GM19438 (cell line): Measurements from ENCODE around the gene SRPRB.
"Not testable (repeated sequence)": the region's sequence is repeated elsewhere in the genome, so short reads cannot be mapped to it uniquely, and the experiment has no call there.

Experiments used
- ATAC-seq: cut with Tn5 transposase; IDR thresholded peaks from one replicate; pipeline ENCODE4 v1.9.1; 2021; ENCODE audit warnings: low read depth; ENCODE audit not compliant: unreplicated experiment

The SRPRB gene

DNA sequence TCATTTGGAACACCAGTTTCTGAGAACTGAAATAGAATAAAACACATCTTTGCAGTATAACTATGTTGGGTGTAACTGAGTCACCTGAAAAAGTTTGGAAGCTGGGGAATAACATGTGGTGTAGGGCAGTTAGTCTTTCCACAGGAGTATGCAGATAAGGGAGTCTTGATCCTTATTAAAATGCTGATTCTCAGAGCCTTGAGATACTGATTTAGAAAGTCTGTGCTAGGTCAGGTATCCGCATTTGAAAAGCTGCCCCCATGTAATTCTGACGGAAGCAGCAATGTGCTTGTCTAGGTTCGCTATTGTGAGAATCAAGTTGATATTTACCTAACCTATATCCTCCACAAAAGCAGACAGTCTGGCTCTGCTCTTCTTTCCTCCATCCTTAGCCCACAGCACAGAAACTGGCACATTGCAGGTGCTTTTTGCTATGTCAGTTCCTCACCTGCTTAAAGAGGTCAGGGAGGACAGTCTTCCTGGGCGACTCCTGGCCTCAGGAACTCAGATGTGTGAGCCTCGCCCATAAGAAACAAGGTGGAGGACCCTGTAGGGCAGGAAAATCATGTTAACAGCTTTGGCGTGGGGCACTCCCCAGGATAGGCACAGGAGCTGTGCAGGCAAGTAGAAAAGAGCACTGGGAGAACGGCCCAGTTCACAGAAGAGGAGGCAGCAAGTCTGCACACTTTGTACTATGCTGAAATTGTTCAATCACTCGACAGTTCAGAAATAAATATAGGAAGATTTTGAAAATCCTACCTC is 27.6 kb upstream of the SRPRB start:
- no peak for ATAC-seq

- no peak for ATAC-seq
These were observed 25.9 kb upstream of the SRPRB start for GRCh38 chr3:133779626-133780203.

DNA sequence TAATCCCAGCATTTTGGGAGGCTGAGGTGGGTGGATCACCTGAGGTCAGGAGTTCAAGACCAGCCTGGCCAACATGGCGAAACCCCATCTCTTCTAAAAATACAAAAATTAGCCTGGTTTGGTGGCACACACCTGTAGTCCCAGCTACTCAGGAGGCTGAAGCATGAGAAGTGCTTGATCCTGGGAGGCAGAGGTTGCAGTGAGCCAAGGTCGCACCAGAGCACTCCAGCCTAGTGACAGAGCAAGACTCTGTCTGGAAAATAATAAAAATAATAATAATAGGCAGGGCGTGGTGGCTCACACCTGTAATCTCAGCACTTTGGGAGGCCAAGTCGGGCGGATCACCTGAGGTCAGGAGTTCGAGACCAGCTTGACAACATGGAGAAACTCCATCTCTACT is 24.9 kb upstream of the SRPRB start:
- not testable (repeated sequence) for ATAC-seq

DNA sequence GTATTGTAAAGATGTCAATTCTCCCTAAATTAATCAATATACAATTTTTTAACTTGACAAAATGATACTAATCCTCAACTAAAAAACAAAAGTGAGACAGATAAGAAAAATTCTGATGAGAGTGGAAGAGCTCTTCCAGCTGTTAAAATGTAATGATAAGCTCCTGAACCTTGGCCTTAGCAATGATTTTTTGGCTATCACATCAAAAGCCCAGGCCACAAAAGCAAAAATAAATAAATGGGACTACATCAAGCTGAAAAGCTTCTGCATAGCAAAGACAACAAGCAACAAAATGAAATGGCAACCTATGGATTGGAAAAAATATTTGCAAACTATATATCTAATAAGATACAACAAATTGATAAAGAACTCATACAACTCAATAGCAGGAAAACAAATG is 24.0 kb upstream of the SRPRB start:
- no peak for ATAC-seq

GRCh38 chr3:133782454-133782853 is 23.2 kb upstream of the SRPRB start:
- no peak for ATAC-seq

GRCh38 chr3:133783762-133784161 is 21.9 kb upstream of the SRPRB start:
- no peak for ATAC-seq

GRCh38 chr3:133788024-133788423 is 17.6 kb upstream of the SRPRB start:
- no peak for ATAC-seq

DNA sequence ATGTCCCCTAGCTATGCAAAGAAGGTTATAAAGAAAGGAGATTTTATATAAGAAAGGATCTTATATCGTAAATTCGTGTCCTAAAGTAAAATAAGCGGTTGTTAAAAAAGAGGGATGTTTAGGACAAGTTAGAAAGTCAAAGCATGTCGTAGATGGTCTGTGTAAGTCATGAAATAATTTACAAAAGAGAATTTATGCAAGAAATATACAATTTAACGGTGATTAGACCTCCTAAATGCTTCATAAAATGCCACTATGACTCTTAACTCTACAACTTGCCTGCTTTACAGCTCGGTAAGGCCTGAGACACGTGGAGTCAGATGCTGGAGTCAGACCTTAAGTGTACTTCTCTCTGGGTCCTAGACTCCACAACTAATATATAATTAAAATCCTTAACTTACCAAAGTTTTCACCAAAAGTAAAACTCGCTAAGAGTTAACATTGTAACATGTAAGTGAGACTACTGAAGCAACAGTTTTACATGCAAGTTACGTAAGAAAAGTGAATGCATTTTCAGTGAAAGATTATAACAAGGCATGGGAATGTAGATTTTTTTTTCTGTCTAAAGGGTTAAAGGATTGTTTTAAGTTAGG is 13.3 kb upstream of the SRPRB start:
- ATAC-seq, result no peak

- ATAC-seq, result no peak
These were observed 8.1 kb upstream of the SRPRB start for GRCh38 chr3:133797396-133798105.

GRCh38 chr3:133799794-133800585 is 5.6 kb upstream of the SRPRB start:
- no peak for ATAC-seq

- no peak for ATAC-seq
These were observed 2.1 kb upstream of the SRPRB start for GRCh38 chr3:133803469-133803868.

- ATAC-seq, result no peak
These were observed 719 bp upstream of the SRPRB start for GRCh38 chr3:133804896-133805295.

DNA sequence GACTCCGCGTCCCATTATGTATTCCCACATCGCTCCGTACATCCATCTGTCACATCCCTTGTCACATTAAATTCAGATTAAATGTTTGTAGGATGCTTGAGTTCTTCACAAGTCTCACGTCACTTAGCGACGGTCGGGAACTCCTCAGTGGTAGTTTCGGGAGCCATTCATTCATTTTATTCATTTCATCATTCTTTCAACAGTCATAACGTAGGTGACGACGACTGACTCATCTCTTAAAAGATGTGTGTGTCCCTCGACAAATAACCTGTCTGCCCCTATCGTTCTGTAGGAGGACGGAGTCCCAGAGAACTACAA is 272 bp upstream of the SRPRB start:
- ATAC-seq, result no peak

- ATAC-seq, result no peak
These were observed 7.3 kb downstream of the SRPRB start for GRCh38 chr3:133812872-133813271.

- ATAC-seq, result no peak
These were observed 9.8 kb downstream of the SRPRB start for GRCh38 chr3:133815386-133815785.

DNA sequence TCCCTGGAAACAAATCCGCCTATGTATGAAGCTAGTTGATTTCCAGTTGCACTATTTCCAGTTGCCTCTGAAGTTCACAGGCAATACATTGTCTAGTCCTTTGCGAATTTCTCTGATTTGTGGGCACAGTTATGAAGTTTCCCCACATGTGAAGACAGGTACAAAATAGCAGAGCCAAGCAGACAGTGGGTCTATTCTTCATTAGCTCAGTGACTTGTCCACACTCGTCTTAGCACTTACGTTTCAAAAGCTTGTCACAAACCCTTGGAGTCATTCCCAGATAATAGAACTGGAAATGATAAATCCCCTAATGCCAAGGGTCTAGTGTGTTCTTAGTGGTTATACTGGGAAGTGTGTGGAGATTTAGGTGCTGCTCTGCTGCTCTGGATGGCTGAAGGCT is 14.5 kb downstream of the SRPRB start:
- ATAC-seq, result no peak

GRCh38 chr3:133820889-133821675 is 15.5 kb downstream of the SRPRB start:
- ATAC-seq, result no peak

DNA sequence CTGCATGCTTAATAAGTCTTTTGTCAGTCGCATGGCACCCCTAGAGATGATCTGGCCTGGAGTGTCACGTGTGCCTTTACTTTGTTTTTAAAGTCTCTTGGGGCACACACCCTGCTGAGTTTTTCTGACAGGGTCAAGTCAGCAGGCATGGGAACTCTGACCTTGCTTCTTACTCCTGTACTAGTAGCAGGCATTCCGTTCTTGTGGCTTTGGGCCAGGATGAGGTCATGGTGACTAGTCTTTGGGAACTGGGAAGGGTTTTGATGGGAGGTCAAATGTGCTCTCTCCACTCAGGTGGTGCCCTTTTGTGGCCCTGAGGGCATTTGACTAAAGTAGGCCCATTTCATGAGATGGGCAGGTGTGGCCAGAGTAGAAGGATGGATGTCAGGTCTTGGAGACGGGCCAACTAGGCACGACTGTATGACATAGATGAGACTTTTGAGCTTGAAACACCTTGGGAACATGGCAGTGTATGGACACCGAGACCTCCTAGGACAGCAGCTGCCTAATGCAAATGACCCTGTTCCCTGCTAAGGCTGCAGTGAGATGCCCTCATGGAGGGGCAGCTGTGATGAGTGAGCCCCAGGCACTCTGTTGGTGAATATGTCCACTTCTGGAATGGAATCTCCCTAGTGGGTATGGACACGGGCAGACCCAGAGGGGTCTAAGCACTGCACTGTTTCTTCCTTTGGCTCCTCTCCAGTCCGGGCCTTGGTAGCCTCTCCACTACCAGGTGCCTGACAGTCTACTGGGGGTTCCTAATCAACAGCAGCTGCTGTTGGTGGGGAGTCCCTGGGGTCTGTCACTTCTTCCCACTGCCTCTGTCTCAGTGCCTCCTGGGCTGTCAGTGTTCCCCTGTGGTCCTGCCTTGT is 16.4 kb downstream of the SRPRB start:
- no peak for ATAC-seq

- no peak for ATAC-seq
These were observed 19.4 kb downstream of the SRPRB start for GRCh38 chr3:133824961-133825485.
